PC-3 (cell line): ENCODE data around the gene RNF2. TPM values are rescaled to one million over a fixed set of nuclear protein-coding genes. Genes with fewer than 3 reads are reported as not detected.

Source experiments
- ATAC-seq: fragments of 200-7000 bp; cut with Tn5 transposase; 2 replicates; pipeline ENCODE4 v1.9.1; 2020; ENCODE audit warnings: mild to moderate bottlenecking, moderate library complexity
- BruUV-seq: library from RNA; stranded (reverse); fragments of 400-500 nt; replicated peaks from 2 replicates; lab custom pipeline; 2021; lab: Mats Ljungman, UMichigan
- CTCF ChIA-PET: fragments of 300-600 bp; sonication (Branson Sonifier 250); formaldehyde crosslinking; loops from one replicate; lab custom pipeline; 2022; ENCODE audit warnings: antibody characterized with exemption; lab: Charles Lee
- POLR2A ChIA-PET: fragments of 300-600 bp; sonication (Branson Sonifier 250); formaldehyde crosslinking; loops from one replicate; lab custom pipeline; 2022; ENCODE audit warnings: antibody characterized with exemption; ENCODE audit not compliant: unreplicated experiment; lab: Charles Lee
- DNase-seq: peaks from one replicate; pipeline ENCODE4 v3.0.0-alpha.2; 2015
- H2AFZ ChIP-seq: fragments of 300-600 bp; sonication (generic); 2 replicates; pipeline ENCODE4 v1.6.0; 2016; ENCODE audit warnings: antibody characterized with exemption, low read length
- H3F3A ChIP-seq: fragments of 300-600 bp; sonication (generic); one replicate; pipeline ENCODE4 v1.6.0; 2017; ENCODE audit warnings: antibody characterized with exemption, low read length, control low read depth, mild to moderate bottlenecking; ENCODE audit not compliant: unreplicated experiment
- H3K27ac ChIP-seq: fragments of 300-600 bp; sonication (generic); 2 replicates; pipeline ENCODE4 v1.5.1; 2016; ENCODE audit warnings: mild to moderate bottlenecking, low read length
- H3K27me3 ChIP-seq: fragments of 300-600 bp; sonication (generic); 2 replicates; pipeline ENCODE4 v1.6.1; 2016; ENCODE audit warnings: low read length, mixed read lengths
- H3K36me3 ChIP-seq: fragments of 300-600 bp; sonication (generic); 2 replicates; pipeline ENCODE4 v1.6.1; 2016; ENCODE audit warnings: low read depth, mixed run types, low read length, mixed read lengths
- H3K4me1 ChIP-seq: fragments of 300-600 bp; sonication (generic); 2 replicates; pipeline ENCODE4 v1.5.1; 2016; ENCODE audit warnings: low read length; ENCODE audit not compliant: insufficient read depth
- H3K4me2 ChIP-seq: fragments of 300-600 bp; sonication (generic); 2 replicates; pipeline ENCODE4 v1.6.0; 2016; ENCODE audit warnings: low read length
- H3K4me3 ChIP-seq: fragments of 300-600 bp; sonication (generic); 2 replicates; pipeline ENCODE4 v1.5.1; 2016; ENCODE audit warnings: mild to moderate bottlenecking, low read length, mixed read lengths
- H3K79me2 ChIP-seq: fragments of 300-600 bp; sonication (generic); 2 replicates; pipeline ENCODE4 v1.6.1; 2017; ENCODE audit warnings: low read length, mixed read lengths
- H3K9ac ChIP-seq: fragments of 300-600 bp; sonication (generic); 2 replicates; pipeline ENCODE4 v1.6.0; 2016; ENCODE audit warnings: mild to moderate bottlenecking, low read length
- H3K9me2 ChIP-seq: fragments of 300-600 bp; sonication (generic); replicated peaks from 2 replicates; pipeline ENCODE4 v1.6.1; 2016; ENCODE audit warnings: mixed run types, low read length, mixed read lengths
- H3K9me3 ChIP-seq: fragments of 300-600 bp; sonication (generic); 2 replicates; pipeline ENCODE4 v1.6.1; 2016; ENCODE audit warnings: low read length, mixed read lengths
- H4K20me1 ChIP-seq: fragments of 300-600 bp; sonication (generic); 2 replicates; pipeline ENCODE4 v1.6.1; 2016; ENCODE audit warnings: low read length, mixed read lengths
- CTCF ChIP-seq: fragments of 300-600 bp; sonication (generic); conservative IDR thresholded peaks from 2 replicates; pipeline ENCODE4 v1.5.1; 2017; ENCODE audit warnings: antibody characterized with exemption, low read depth, mild to moderate bottlenecking, low read length
- EZH2 ChIP-seq: fragments of 300-600 bp; sonication (generic); IDR thresholded peaks from one replicate; pipeline ENCODE4 v1.6.1; 2017; ENCODE audit warnings: antibody characterized with exemption, mild to moderate bottlenecking, low read length; ENCODE audit not compliant: unreplicated experiment
- EZH2phosphoT487 ChIP-seq: fragments of 300-600 bp; sonication (generic); IDR thresholded peaks from 2 replicates; pipeline ENCODE4 v1.6.1; 2018; ENCODE audit warnings: mild to moderate bottlenecking, antibody characterized with exemption, low read length, borderline replicate concordance
- intact Hi-C: fragments of 100-400 bp; cut with micrococcal nuclease; formaldehyde crosslinking; loops from 2 replicates; pipeline ENCODE4 v1.9.0; 2023
- total RNA-seq: library from RNA; depleted of rRNA; stranded (reverse); fragments of >200 nt; gene quantifications from 2 replicates; pipeline ENCODE4 v1.2.3, GENCODE V29; 2014

RNF2 gene
- total RNA-seq, 1 experiment from 2014 or later: 13.6 TPM

- TF ChIP-seq CTCF (no peak), EZH2phosphoT487 (no peak), EZH2 (no peak)
- DNase-seq (no peak), ATAC-seq (no peak)
- Histone ChIP-seq H3K27ac (no peak overlapping the region), H2AFZ (no peak overlapping the region), H3K4me1 (no peaks in the 10 kb centered on the region), H3K9ac (no peak overlapping the region), H4K20me1 (no peaks in the 10 kb centered on the region), H3K4me2 (no peak overlapping the region), H3K4me3 (no peak overlapping the region), H3K79me2 (no peaks in the 10 kb centered on the region), H3K9me3 (no peaks in the 10 kb centered on the region), H3F3A (no peaks in the 10 kb centered on the region), H3K27me3 (no peaks in the 10 kb centered on the region), H3K36me3 (no peaks in the 10 kb centered on the region), H3K9me2 (no peaks in the 10 kb centered on the region)
- ChIA-PET POLR2A (no interaction called here), CTCF (no interaction called here)
- BruUV-seq: no TSS peak
- intact Hi-C loops: no loop called here
These were observed 10.1 kb upstream of the RNF2 start for GRCh38 chr1:185035258-185035657.

- no peaks in the 10 kb centered on the region for H3K27me3 ChIP-seq
- no peak overlapping the region for H3K4me2 ChIP-seq
- intact Hi-C loops: no loop called here
- no peaks in the 10 kb centered on the region for H3F3A ChIP-seq
- no peaks in the 10 kb centered on the region for H3K79me2 ChIP-seq
- H3K9ac ChIP-seq: no peak overlapping the region
- no peaks in the 10 kb centered on the region for H3K9me2 ChIP-seq
- H3K27ac ChIP-seq: no peak overlapping the region
- DNase-seq: no peak
- ChIA-PET POLR2A (no interaction called here), CTCF (no interaction called here)
- TF ChIP-seq EZH2: no peak
- TF ChIP-seq CTCF: no peak
- TF ChIP-seq EZH2phosphoT487: no peak
- ATAC-seq: no peak
- H3K9me3 ChIP-seq: no peaks in the 10 kb centered on the region
- H3K36me3 ChIP-seq: no peaks in the 10 kb centered on the region
- no peaks in the 10 kb centered on the region for H3K4me1 ChIP-seq
- no peak overlapping the region for H3K4me3 ChIP-seq
- H2AFZ ChIP-seq: no peak overlapping the region
- no peaks in the 10 kb centered on the region for H4K20me1 ChIP-seq
- BruUV-seq: no TSS peak
These were observed 6.5 kb upstream of the RNF2 start for GRCh38 chr1:185038813-185039376.

GRCh38 chr1:185039726-185040407, 5.5 kb upstream of the RNF2 start:
- Histone ChIP-seq H3K9ac (no peak overlapping the region), H3K4me3 (no peak overlapping the region), H3K79me2 (no peaks in the 10 kb centered on the region), H3K36me3 (no peaks in the 10 kb centered on the region), H3K27ac (no peak overlapping the region), H3F3A (no peaks in the 10 kb centered on the region), H2AFZ (no peak overlapping the region), H4K20me1 (no peaks in the 10 kb centered on the region), H3K9me3 (no peaks in the 10 kb centered on the region), H3K4me1 (peaks cover 4% of the 10 kb centered on the region; the same call in 1 of the 2 replicates), H3K4me2 (no peak overlapping the region), H3K9me2 (no peaks in the 10 kb centered on the region), H3K27me3 (no peaks in the 10 kb centered on the region)
- BruUV-seq: no TSS peak
- TF ChIP-seq CTCF: no peak
- no peak for TF ChIP-seq EZH2
- no peak for TF ChIP-seq EZH2phosphoT487
- ChIA-PET POLR2A (no interaction called here), CTCF (no interaction called here)
- intact Hi-C loops: no loop called here
- no peak for DNase-seq
- ATAC-seq: no peak
